Stimulated activated CD4-positive, alpha-beta T cell treated with anti-CD3 and anti-CD28 coated beads, Interleukin-1b, Interleukin-23, amount 100 ng/mL, for 1 hour (primary cell): ENCODE data around the gene COPS9.
A peak's percentile ranks its signal among the peaks of the same experiment; 100 is the strongest.

Experiments used
- DNase-seq, 2 donors: peaks; one replicate each; pipeline ENCODE4 v3.0.0-alpha.2; 2020; ENCODE audit warnings: low read depth in 2 of 2

The COPS9 gene

GRCh38 chr2:240136013-240136670 is at the start of gene COPS9:
Gene COPS9 (minus strand): TSS chr2:240136305. CDS start chr2:240136284, 21 bp downstream.
- peak; percentile 66 to 83 for DNase-seq

GRCh38 chr2:240184656-240185055 is 48.6 kb upstream of the COPS9 start:
- no peak for DNase-seq

GRCh38 chr2:240183875-240184590 is 47.9 kb upstream of the COPS9 start:
- DNase-seq: no peak

GRCh38 chr2:240183006-240183874 is 47.1 kb upstream of the COPS9 start:
- DNase-seq: no peak

- no peak for DNase-seq
These were observed 46.4 kb upstream of the COPS9 start for GRCh38 chr2:240182476-240182875.

GRCh38 chr2:240182001-240182400 is 45.9 kb upstream of the COPS9 start:
- DNase-seq: no peak

GRCh38 chr2:240179941-240180666 is 44.0 kb upstream of the COPS9 start:
- DNase-seq: no peak

GRCh38 chr2:240179186-240179815 is 43.2 kb upstream of the COPS9 start:
- DNase-seq: no peak

GRCh38 chr2:240178564-240178963 is 42.5 kb upstream of the COPS9 start:
- no peak for DNase-seq

GRCh38 chr2:240174496-240174895 is 38.4 kb upstream of the COPS9 start:
- no peak for DNase-seq

- no peak for DNase-seq
These were observed 36.2 kb upstream of the COPS9 start for GRCh38 chr2:240172071-240172895.

GRCh38 chr2:240170883-240171282 is 34.8 kb upstream of the COPS9 start:
- DNase-seq: no peak

GRCh38 chr2:240170354-240170735 is 34.2 kb upstream of the COPS9 start:
- DNase-seq: no peak

- DNase-seq: no peak
These were observed 33.6 kb upstream of the COPS9 start for GRCh38 chr2:240169486-240170353.

- DNase-seq: no peak
These were observed 32.6 kb upstream of the COPS9 start for GRCh38 chr2:240168546-240169361.

GRCh38 chr2:240168041-240168440 is 31.9 kb upstream of the COPS9 start:
- no peak for DNase-seq

- no peak for DNase-seq
These were observed 31.4 kb upstream of the COPS9 start for GRCh38 chr2:240167588-240167880.

- DNase-seq: no peak
These were observed 30.9 kb upstream of the COPS9 start for GRCh38 chr2:240166761-240167587.
